Kasumi-1 (cell line): ENCODE data around the gene ORC6.
A peak's percentile ranks its signal among the peaks of the same experiment; 100 is the strongest.

Experiments used
- DNase-seq, 2 experiments: peaks; one replicate each; lab custom pipeline; 2025; lab: John Stamatoyannopoulos, UW

Gene ORC6

GRCh38 chr16:46700048-46700447 is 10.6 kb downstream of the ORC6 start:
- no peak for DNase-seq

GRCh38 chr16:46701615-46702014 is 12.2 kb downstream of the ORC6 start:
- no peak for DNase-seq

GRCh38 chr16:46702030-46702429 is 12.6 kb downstream of the ORC6 start:
- DNase-seq: no peak

- DNase-seq: no peak
Measured at GRCh38 chr16:46706642-46707041, 17.2 kb downstream of the ORC6 start.

- no peak for DNase-seq
Measured at GRCh38 chr16:46709469-46710005, 20.1 kb downstream of the ORC6 start.

- DNase-seq: no peak
Measured at GRCh38 chr16:46711106-46712058, 21.9 kb downstream of the ORC6 start.

GRCh38 chr16:46712911-46713310 is 23.5 kb downstream of the ORC6 start:
- peak; percentile 84 to 85 for DNase-seq

- no peak for DNase-seq
Measured at GRCh38 chr16:46713634-46714033, 24.2 kb downstream of the ORC6 start.

- DNase-seq: no peak
Measured at GRCh38 chr16:46714797-46715591, 25.5 kb downstream of the ORC6 start.

GRCh38 chr16:46715769-46716305 is 26.4 kb downstream of the ORC6 start:
- DNase-seq: no peak

- no peak for DNase-seq
Measured at GRCh38 chr16:46717692-46718091, 28.2 kb downstream of the ORC6 start.

GRCh38 chr16:46718214-46718613 is 28.8 kb downstream of the ORC6 start:
- no peak for DNase-seq

- DNase-seq: no peak
Measured at GRCh38 chr16:46719528-46719927, 30.1 kb downstream of the ORC6 start.

GRCh38 chr16:46720619-46721018 is 31.2 kb downstream of the ORC6 start:
- no peak for DNase-seq

- DNase-seq: no peak
Measured at GRCh38 chr16:46721885-46722284, 32.4 kb downstream of the ORC6 start.

- no peak for DNase-seq
Measured at GRCh38 chr16:46727184-46727583, 37.7 kb downstream of the ORC6 start.

- no peak for DNase-seq
Measured at GRCh38 chr16:46727630-46728029, 38.2 kb downstream of the ORC6 start.

GRCh38 chr16:46728806-46729205 is 39.3 kb downstream of the ORC6 start:
- DNase-seq: no peak

GRCh38 chr16:46729326-46729995 is 40.0 kb downstream of the ORC6 start:
- DNase-seq: no peak

- DNase-seq: no peak
Measured at GRCh38 chr16:46730126-46730525, 40.7 kb downstream of the ORC6 start.

- no peak for DNase-seq
Measured at GRCh38 chr16:46730801-46731690, 41.6 kb downstream of the ORC6 start.
